GM12878 (cell line): ENCODE results near the gene CCDC47. TPM values are rescaled to one million over a fixed set of nuclear protein-coding genes. Genes with fewer than 3 reads are reported as not detected.

Source experiments
- ATAC-seq: fragments of 200-7000 bp; cut with Tn5 transposase; 3 replicates; pipeline ENCODE4 v1.9.1; 2020; ENCODE audit warnings: mild to moderate bottlenecking, moderate library complexity
- BruUV-seq: library from RNA; stranded (reverse); fragments of 400-500 nt; replicated peaks from 2 replicates; lab custom pipeline; 2021; lab: Mats Ljungman, UMichigan
- CTCF ChIA-PET: fragments of 300-600 bp; sonication (Branson Sonifier 250); formaldehyde crosslinking; extraction: SDS; loops from one replicate; lab custom pipeline; 2021; ENCODE audit warnings: inconsistent platforms; lab: Yijun Ruan, JAX
- POLR2A ChIA-PET: fragments of 350-600 bp; formaldehyde crosslinking; extraction: SDS; loops from one replicate; lab custom pipeline; 2021; ENCODE audit warnings: inconsistent platforms; lab: Charles Lee
- RAD21 ChIA-PET: fragments of 300-600 bp; sonication (Branson Sonifier 250); formaldehyde crosslinking; loops from one replicate; lab custom pipeline; 2023; ENCODE audit warnings: antibody characterized with exemption; ENCODE audit not compliant: unreplicated experiment; lab: Charles Lee
- SMC1A ChIA-PET: fragments of 300-600 bp; sonication (Branson Sonifier 250); formaldehyde crosslinking; loops from one replicate; lab custom pipeline; 2023; ENCODE audit not compliant: unreplicated experiment, uncharacterized antibody; lab: Charles Lee
- DNase-seq: peaks from one replicate; pipeline ENCODE4 v3.0.0-alpha.2; 2011; ENCODE audit warnings: low read depth, low spot score
- FAIRE-seq: peaks from 3 replicates; lab custom pipeline; 2011; peaks lifted over from hg19 to GRCh38; lab: Jason Lieb, UNC
- H2AFZ ChIP-seq: 2 replicates; pipeline ENCODE4 v1.6.0; 2011; ENCODE audit warnings: low read depth, low read length, control low read depth; ENCODE audit not compliant: control insufficient read depth
- H3K27ac ChIP-seq: 2 replicates; pipeline ENCODE4 v1.5.1; 2011; ENCODE audit warnings: control low read depth; ENCODE audit not compliant: control insufficient read depth, insufficient read depth
- H3K27me3 ChIP-seq, 2 experiments: replicated peaks in 1 of 2; 2 replicates each; pipeline versions ENCODE4 v1.6.0 to v1.6.1; 2011; ENCODE audit warnings: low read length in 1 of 2; ENCODE audit not compliant: control insufficient read depth in 2 of 2, insufficient read depth in 2 of 2
- H3K36me3 ChIP-seq, 2 experiments: 2 replicates each; pipeline ENCODE4 v1.5.1; 2011; ENCODE audit warnings: low read length in 1 of 2; ENCODE audit not compliant: control insufficient read depth in 2 of 2, insufficient read depth in 2 of 2
- H3K4me1 ChIP-seq: 2 replicates; pipeline ENCODE4 v1.6.1; 2011; ENCODE audit warnings: mild to moderate bottlenecking, low read length, moderate library complexity, mixed read lengths; ENCODE audit not compliant: control insufficient read depth, insufficient read depth
- H3K4me2 ChIP-seq: 2 replicates; pipeline ENCODE4 v1.6.0; 2011; ENCODE audit warnings: control low read depth; ENCODE audit not compliant: control insufficient read depth, insufficient read depth
- H3K4me3 ChIP-seq: fragments of 200-600 bp; sonication (generic); 2 replicates; pipeline ENCODE4 v1.5.1; 2016
- H3K79me2 ChIP-seq: 2 replicates; pipeline ENCODE4 v1.6.0; 2011; ENCODE audit warnings: low read length; ENCODE audit not compliant: control insufficient read depth, insufficient read depth
- H3K9ac ChIP-seq: 2 replicates; pipeline ENCODE4 v1.8.0; 2011; ENCODE audit warnings: low read length, control low read depth, mixed read lengths; ENCODE audit not compliant: control insufficient read depth, insufficient read depth
- H3K9me3 ChIP-seq: replicated peaks from 3 replicates; pipeline ENCODE4 v1.5.1; 2011; ENCODE audit warnings: mild to moderate bottlenecking, low read length; ENCODE audit not compliant: control insufficient read depth, insufficient read depth
- H4K20me1 ChIP-seq: 2 replicates; pipeline ENCODE4 v1.6.0; 2011; ENCODE audit not compliant: control insufficient read depth, insufficient read depth
- BACH1 ChIP-seq: fragments of 450-650 bp; IDR thresholded peaks from 2 replicates; pipeline ENCODE4 v1.6.1; 2017; ENCODE audit warnings: mild to moderate bottlenecking, borderline replicate concordance
- CHD1 ChIP-seq: IDR thresholded peaks from 2 replicates; pipeline ENCODE4 v1.6.1; 2012; ENCODE audit warnings: low read depth, low read length, improper control_type of control experiment
- ESRRA ChIP-seq: IDR thresholded peaks from 2 replicates; pipeline ENCODE4 v1.6.1; 2012; ENCODE audit warnings: mild to moderate bottlenecking, low read length, improper control_type of control experiment
- FOXM1 ChIP-seq: IDR thresholded peaks from 2 replicates; pipeline ENCODE4 v1.6.1; 2012; ENCODE audit warnings: low read depth, mild to moderate bottlenecking, inconsistent platforms, low read length, moderate library complexity
- HDAC2 ChIP-seq: fragments of 200-600 bp; sonication (generic); IDR thresholded peaks from 2 replicates; pipeline ENCODE4 v1.6.1; 2017
- HDGF ChIP-seq: fragments of 450-650 bp; IDR thresholded peaks from 2 replicates; pipeline ENCODE4 v1.6.1; 2016; ENCODE audit warnings: antibody characterized with exemption
- IRF4 ChIP-seq: IDR thresholded peaks from 2 replicates; pipeline ENCODE4 v1.6.1; 2011; ENCODE audit warnings: low read depth, low read length
- MEF2B ChIP-seq: fragments of 450-650 bp; IDR thresholded peaks from 2 replicates; pipeline ENCODE4 v1.6.1; 2018; ENCODE audit warnings: mild to moderate bottlenecking, moderate library complexity; ENCODE audit not compliant: partially characterized antibody, poor library complexity, severe bottlenecking
- POU2F2 ChIP-seq: IDR thresholded peaks from 3 replicates; pipeline ENCODE4 v1.6.1; 2011; ENCODE audit warnings: low read depth, mild to moderate bottlenecking, low read length, borderline replicate concordance
- RAD21 ChIP-seq: IDR thresholded peaks from 2 replicates; pipeline ENCODE4 v1.6.1; 2011; ENCODE audit warnings: mild to moderate bottlenecking, low read depth, low read length, moderate library complexity; ENCODE audit not compliant: insufficient read depth
- SMC3 ChIP-seq: IDR thresholded peaks from 2 replicates; pipeline ENCODE4 v1.6.1; 2011; ENCODE audit warnings: low read length, improper control_type of control experiment, borderline replicate concordance
- TARDBP ChIP-seq: IDR thresholded peaks from 2 replicates; pipeline ENCODE4 v1.6.1; 2016; ENCODE audit warnings: borderline replicate concordance
- WGBS: methylation state at CpG from one replicate; pipeline ENCODE4 v1.1.6; 2016; ENCODE audit warnings: low lambda C conversion rate; ENCODE audit not compliant: insufficient replicate concordance, insufficient coverage; ENCODE audit errors: missing lambda C conversion rate; 5-methylcytosine and 5-hydroxymethylcytosine counted together
- in situ Hi-C: fragments of 300-500 bp; cut with MboI; formaldehyde crosslinking; loops from 9 replicates; pipeline ENCODE4 v1.14.3; 2018; ENCODE audit warnings: mixed read lengths
- intact Hi-C: fragments of 100-400 bp; cut with micrococcal nuclease; formaldehyde crosslinking; loops from one replicate; pipeline ENCODE4 v1.14.2; 2022; ENCODE audit not compliant: unreplicated experiment
- polyA plus RNA-seq, 11 experiments: library from polyadenylated mRNA; depleted of rRNA in 4 of 11; unstranded in 6 of 11; stranded (reverse) in 5 of 11; fragments of >200 nt; fragmentation: Nextera tagmentation in 4 of 11; fragmentation: Illumina TruSeq in 1 of 11; extraction: Ambion mirVana in 4 of 11; extraction: Trizol in 1 of 11; gene quantifications; 1 replicate in 1 of 11; 2 replicates in 10 of 11; pipeline versions ENCODE4 v1.2.1 to v1.2.3, GENCODE V29; 2011 to 2016; ENCODE audit warnings: inconsistent platforms in 2 of 11, missing spikeins in 2 of 11, low read depth in 1 of 11
- total RNA-seq, 4 experiments: library from RNA; depleted of rRNA in 3 of 4; stranded (reverse); fragments of >200 nt in 3 of 4; fragmentation: Illumina TruSeq in 1 of 4; extraction: Trizol in 1 of 4; gene quantifications; 2 replicates each; pipeline versions ENCODE4 v1.2.1 to v1.2.3, GENCODE V29; 2013 to 2021
- TF ChIP-seq, protein P1 (sequence below): IDR thresholded peaks from 2 replicates; pipeline ENCODE4 v1.6.1; 2012; ENCODE audit warnings: low read depth, low read length, improper control_type of control experiment
- TF ChIP-seq, protein P2 (sequence below): fragments of 450-650 bp; IDR thresholded peaks from 2 replicates; pipeline ENCODE4 v1.6.1; 2018; ENCODE audit warnings: mild to moderate bottlenecking, low read depth, moderate library complexity; ENCODE audit not compliant: partially characterized antibody

Gene CCDC47
- total and polyA plus RNA-seq, 10 of the 15 experiments (the other 5 are each of a cell fraction or from before 2014, with no cell fraction given), result 13.6 to 81.4 (median 58.9) TPM

DNA sequence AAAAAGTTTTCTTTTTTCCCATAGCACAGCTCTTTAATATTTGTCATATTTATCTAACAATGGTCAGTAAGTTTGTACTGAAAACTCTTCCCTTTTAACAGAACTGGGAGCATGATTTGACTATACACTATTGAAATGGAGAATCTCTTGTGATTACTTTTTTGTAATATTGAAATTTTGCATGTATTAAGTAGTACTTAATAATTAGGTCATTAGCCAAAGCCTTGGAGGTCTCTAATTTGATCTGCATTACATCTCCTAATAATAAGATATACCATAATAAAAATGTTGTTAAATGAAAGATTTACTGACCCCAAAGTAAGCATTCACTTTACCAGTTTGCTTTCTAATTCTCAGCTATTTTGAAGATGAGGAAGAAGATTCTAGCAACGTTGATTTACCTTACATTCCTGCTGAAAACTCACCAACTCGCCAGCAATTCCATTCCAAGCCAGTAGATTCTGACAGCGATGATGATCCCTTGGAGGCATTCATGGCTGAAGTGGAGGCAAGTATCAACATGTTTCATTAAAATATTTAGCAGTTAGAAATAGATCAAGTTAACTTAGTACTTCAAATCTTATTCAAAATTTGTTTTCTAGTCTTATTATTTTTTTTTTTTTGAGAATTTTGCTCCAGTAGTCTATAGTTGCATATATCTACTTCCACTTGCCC, 18.8 kb upstream of the CCDC47 start:
- no peak overlapping the region for H3K9ac ChIP-seq
- WGBS, result 83% methylated on average over 3 of the region's 3 CpGs
- TF ChIP-seq CHD1 (no peak), MEF2B (no peak)
- TF ChIP-seq, all 136 proteins: peak for 0
- FAIRE-seq (no peak), DNase-seq (no peak), ATAC-seq (no peak)
- no TSS peak for BruUV-seq
- H3K27me3 ChIP-seq, result no peaks in the 10 kb centered on the region
- no peaks in the 10 kb centered on the region for H3K4me1 ChIP-seq
- no peak overlapping the region for H3K4me2 ChIP-seq
- in situ Hi-C loops, result no loop called here
- CTCF ChIA-PET, result interaction anchor here (1.1 to 1.3 kb wide), 2 partner anchors 9 to 78 kb away, joined by 3 to 5 read pairs; no protein-coding TSS in a partner anchor
- no peaks in the 10 kb centered on the region for H4K20me1 ChIP-seq
- RAD21 ChIA-PET, result no interaction called here
- H3K27ac ChIP-seq, result no peak overlapping the region
- intact Hi-C loops, result no loop called here
- peaks cover 5% of the 10 kb centered on the region for H3K79me2 ChIP-seq
- POLR2A ChIA-PET, result no interaction called here
- SMC1A ChIA-PET, result no interaction called here
- H3K4me3 ChIP-seq, result no peak overlapping the region
- no peak overlapping the region for H2AFZ ChIP-seq
- H3K36me3 ChIP-seq, result peaks cover 7 to 29% of the 10 kb centered on the region in 2 experiments
- H3K9me3 ChIP-seq, result no peaks in the 10 kb centered on the region

DNA sequence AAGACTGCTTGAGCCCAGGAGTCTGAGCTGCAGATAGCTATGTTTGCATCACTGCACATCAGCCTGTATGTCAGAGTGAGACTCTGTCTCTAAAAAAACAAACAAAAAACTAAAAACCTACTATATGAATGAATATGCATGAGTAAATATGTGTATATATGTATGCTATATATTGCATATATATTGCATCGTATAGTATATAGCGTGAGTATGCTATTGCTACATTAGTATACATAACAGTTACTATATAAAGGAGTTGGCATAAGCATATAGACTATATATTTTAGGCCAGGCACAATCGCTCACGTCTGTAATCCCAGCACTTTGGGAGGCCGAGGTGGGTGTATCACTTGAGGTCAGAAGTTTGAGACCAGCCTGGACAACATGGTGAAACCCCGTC, 16.7 kb upstream of the CCDC47 start:
- BruUV-seq, result no TSS peak
- Histone ChIP-seq H3K27me3 (no peaks in the 10 kb centered on the region), H3K4me1 (no peaks in the 10 kb centered on the region), H3K9ac (no peak overlapping the region), H2AFZ (no peak overlapping the region), H3K4me2 (no peak overlapping the region), H3K36me3 (peaks cover 9 to 24% of the 10 kb centered on the region in 2 experiments), H4K20me1 (no peaks in the 10 kb centered on the region), H3K27ac (no peak overlapping the region), H3K9me3 (no peaks in the 10 kb centered on the region), H3K79me2 (peaks cover 14% of the 10 kb centered on the region), H3K4me3 (no peak overlapping the region)
- TF ChIP-seq, protein P1, sequence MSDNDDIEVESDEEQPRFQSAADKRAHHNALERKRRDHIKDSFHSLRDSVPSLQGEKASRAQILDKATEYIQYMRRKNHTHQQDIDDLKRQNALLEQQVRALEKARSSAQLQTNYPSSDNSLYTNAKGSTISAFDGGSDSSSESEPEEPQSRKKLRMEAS, result no peak
- TF ChIP-seq BACH1 (no peak), TARDBP (no peak), RAD21 (no peak), IRF4 (no peak), FOXM1 (no peak), POU2F2 (no peak), HDAC2 (no peak), SMC3 (no peak), ESRRA (no peak), HDGF (no peak)
- TF ChIP-seq, protein P2, sequence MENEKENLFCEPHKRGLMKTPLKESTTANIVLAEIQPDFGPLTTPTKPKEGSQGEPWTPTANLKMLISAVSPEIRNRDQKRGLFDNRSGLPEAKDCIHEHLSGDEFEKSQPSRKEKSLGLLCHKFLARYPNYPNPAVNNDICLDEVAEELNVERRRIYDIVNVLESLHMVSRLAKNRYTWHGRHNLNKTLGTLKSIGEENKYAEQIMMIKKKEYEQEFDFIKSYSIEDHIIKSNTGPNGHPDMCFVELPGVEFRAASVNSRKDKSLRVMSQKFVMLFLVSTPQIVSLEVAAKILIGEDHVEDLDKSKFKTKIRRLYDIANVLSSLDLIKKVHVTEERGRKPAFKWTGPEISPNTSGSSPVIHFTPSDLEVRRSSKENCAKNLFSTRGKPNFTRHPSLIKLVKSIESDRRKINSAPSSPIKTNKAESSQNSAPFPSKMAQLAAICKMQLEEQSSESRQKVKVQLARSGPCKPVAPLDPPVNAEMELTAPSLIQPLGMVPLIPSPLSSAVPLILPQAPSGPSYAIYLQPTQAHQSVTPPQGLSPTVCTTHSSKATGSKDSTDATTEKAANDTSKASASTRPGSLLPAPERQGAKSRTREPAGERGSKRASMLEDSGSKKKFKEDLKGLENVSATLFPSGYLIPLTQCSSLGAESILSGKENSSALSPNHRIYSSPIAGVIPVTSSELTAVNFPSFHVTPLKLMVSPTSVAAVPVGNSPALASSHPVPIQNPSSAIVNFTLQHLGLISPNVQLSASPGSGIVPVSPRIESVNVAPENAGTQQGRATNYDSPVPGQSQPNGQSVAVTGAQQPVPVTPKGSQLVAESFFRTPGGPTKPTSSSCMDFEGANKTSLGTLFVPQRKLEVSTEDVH, result no peak
- ATAC-seq (no peak), DNase-seq (no peak), FAIRE-seq (no peak)
- ChIA-PET CTCF (no interaction called here), RAD21 (interaction anchor here (1.4 kb wide), 1 partner anchor 45 kb away, joined by 3 read pairs; no protein-coding TSS in a partner anchor), SMC1A (interaction anchor here (2.3 kb wide), 1 partner anchor 14 kb away, joined by 6 read pairs; no protein-coding TSS in a partner anchor), POLR2A (interaction anchor here (1.1 kb wide), 1 partner anchor 17 kb away, joined by 3 read pairs; the partner anchor contains the start of gene CCDC47)
- in situ Hi-C loops, result no loop called here
- 95% methylated on average over 6 of the region's 6 CpGs for WGBS
- intact Hi-C loops, result no loop called here
